Left ventricle myocardium inferior (tissue), 1 donor: ENCODE measurements around the gene MED12L. TPM values are rescaled to one million over a fixed set of nuclear protein-coding genes. Genes with fewer than 3 reads are reported as not detected.

Experiments
- DNase-seq: peaks from one replicate; pipeline ENCODE4 v3.0.0-alpha.2; 2020
- H3K27ac ChIP-seq: fragments of 200-600 bp; replicated peaks from 2 replicates; pipeline ENCODE4 v1.8.0; 2021
- H3K27me3 ChIP-seq: fragments of 200-600 bp; 2 replicates; pipeline ENCODE4 v1.8.0; 2021; ENCODE audit warnings: low read depth
- H3K36me3 ChIP-seq: fragments of 200-600 bp; 2 replicates; pipeline ENCODE4 v1.8.0; 2021
- H3K4me1 ChIP-seq: fragments of 200-600 bp; 2 replicates; pipeline ENCODE4 v1.8.0; 2021
- H3K4me3 ChIP-seq: fragments of 200-600 bp; 2 replicates; pipeline ENCODE4 v1.8.0; 2021; ENCODE audit warnings: mild to moderate bottlenecking, moderate library complexity
- H3K9me3 ChIP-seq: fragments of 200-600 bp; replicated peaks from 2 replicates; pipeline ENCODE4 v1.8.0; 2021
- CTCF ChIP-seq: fragments of 200-600 bp; IDR thresholded peaks from 2 replicates; pipeline ENCODE4 v1.8.0; 2021; ENCODE audit warnings: antibody characterized with exemption, mild to moderate bottlenecking, borderline replicate concordance
- intact Hi-C: fragments of 100-400 bp; cut with micrococcal nuclease; formaldehyde crosslinking; loops from one replicate; pipeline ENCODE4 v1.11.0; 2022
- total RNA-seq: library from RNA; stranded (reverse); fragmentation: NEBNext Ultra II Directional; extraction: Animal tissue kit (Norgen Biotek cat#: 25700); gene quantifications from one replicate; pipeline ENCODE4 v1.2.1, GENCODE V29; 2021
- donor health status: DM: no; HTN: yes; CAD: no; lungs with severe emphysema.

The MED12L gene
- total RNA-seq, 1 donor from 2014 or later, result 0.82 TPM

- no peaks in the 10 kb centered on the region for H3K27me3 ChIP-seq
- H3K27ac ChIP-seq, result no peak overlapping the region
- H3K9me3 ChIP-seq, result no peaks in the 10 kb centered on the region
- TF ChIP-seq CTCF, result no peak
- DNase-seq, result no peak
- no peaks in the 10 kb centered on the region for H3K36me3 ChIP-seq
- intact Hi-C loops, result no loop called here
- H3K4me1 ChIP-seq, result no peaks in the 10 kb centered on the region
- no peak overlapping the region for H3K4me3 ChIP-seq
Measured at GRCh38 chr3:151309566-151309965, 224.1 kb downstream of the MED12L start.

- intact Hi-C loops, result no loop called here
- DNase-seq, result no peak
- Histone ChIP-seq H3K27me3 (no peaks in the 10 kb centered on the region), H3K27ac (no peak overlapping the region), H3K9me3 (no peaks in the 10 kb centered on the region), H3K36me3 (no peaks in the 10 kb centered on the region), H3K4me1 (no peaks in the 10 kb centered on the region), H3K4me3 (no peak overlapping the region)
- TF ChIP-seq CTCF, result no peak
Measured at GRCh38 chr3:151312972-151313371, 227.5 kb downstream of the MED12L start.

- no peak overlapping the region for H3K27ac ChIP-seq
- H3K9me3 ChIP-seq, result no peaks in the 10 kb centered on the region
- no peaks in the 10 kb centered on the region for H3K4me1 ChIP-seq
- no peak for DNase-seq
- no peaks in the 10 kb centered on the region for H3K36me3 ChIP-seq
- no peaks in the 10 kb centered on the region for H3K27me3 ChIP-seq
- no peak overlapping the region for H3K4me3 ChIP-seq
- intact Hi-C loops, result no loop called here
- no peak for TF ChIP-seq CTCF
Measured at GRCh38 chr3:151314137-151314536, 228.7 kb downstream of the MED12L start.

GRCh38 chr3:151314593-151314992, 229.1 kb downstream of the MED12L start:
- no peaks in the 10 kb centered on the region for H3K4me1 ChIP-seq
- no peaks in the 10 kb centered on the region for H3K9me3 ChIP-seq
- no peak overlapping the region for H3K4me3 ChIP-seq
- no peak for TF ChIP-seq CTCF
- DNase-seq, result no peak
- no peak overlapping the region for H3K27ac ChIP-seq
- H3K27me3 ChIP-seq, result no peaks in the 10 kb centered on the region
- intact Hi-C loops, result no loop called here
- H3K36me3 ChIP-seq, result no peaks in the 10 kb centered on the region

GRCh38 chr3:151315136-151315535, 229.7 kb downstream of the MED12L start:
- intact Hi-C loops, result no loop called here
- no peaks in the 10 kb centered on the region for H3K4me1 ChIP-seq
- no peak overlapping the region for H3K27ac ChIP-seq

More at GRCh38 chr3:151315136-151315535, 229.7 kb downstream of the MED12L start:
- no peaks in the 10 kb centered on the region for H3K9me3 ChIP-seq
- no peak overlapping the region for H3K4me3 ChIP-seq
- H3K27me3 ChIP-seq, result no peaks in the 10 kb centered on the region
- H3K36me3 ChIP-seq, result no peaks in the 10 kb centered on the region
- no peak for TF ChIP-seq CTCF
- DNase-seq, result no peak
